GM21737 (cell line): ENCODE results near the gene GALP.
"Not testable (repeated sequence)": the region's sequence is repeated elsewhere in the genome, so short reads cannot be mapped to it uniquely, and the experiment has no call there.

ENCODE experiments used
- ATAC-seq: cut with Tn5 transposase; IDR thresholded peaks from one replicate; pipeline ENCODE4 v1.9.1; 2021; ENCODE audit warnings: mild to moderate bottlenecking, moderate library complexity; ENCODE audit not compliant: unreplicated experiment

Gene GALP

GRCh38 chr19:56175861-56176307 lies at the start of gene GALP:
TSS of gene GALP (plus strand) at chr19:56176008. CDS start at chr19:56177109, 1,101 bp downstream.
- not testable (repeated sequence) for ATAC-seq

GRCh38 chr19:56126983-56127780 lies 48.6 kb upstream of the GALP start:
- ATAC-seq: no peak

GRCh38 chr19:56130006-56130405 lies 45.8 kb upstream of the GALP start:
- no peak for ATAC-seq

- ATAC-seq: no peak
Observed at GRCh38 chr19:56131651-56132050, 44.2 kb upstream of the GALP start.

- ATAC-seq: no peak
Observed at GRCh38 chr19:56132316-56132822, 43.4 kb upstream of the GALP start.

GRCh38 chr19:56133858-56134653 lies 41.8 kb upstream of the GALP start:
- ATAC-seq: no peak

- ATAC-seq: no peak
Observed at GRCh38 chr19:56134654-56134921, 41.2 kb upstream of the GALP start.

- ATAC-seq: no peak
Observed at GRCh38 chr19:56136362-56136761, 39.4 kb upstream of the GALP start.

GRCh38 chr19:56137405-56137804 lies 38.4 kb upstream of the GALP start:
- ATAC-seq: no peak

- ATAC-seq: no peak
Observed at GRCh38 chr19:56138069-56138468, 37.7 kb upstream of the GALP start.

GRCh38 chr19:56139847-56140582 lies 35.8 kb upstream of the GALP start:
- ATAC-seq: no peak

GRCh38 chr19:56140583-56141416 lies 35.0 kb upstream of the GALP start, which contains the start of gene ZNF444:
TSS of gene ZNF444 (plus strand) at chr19:56141287. CDS start at chr19:56146912, 5,625 bp downstream.
- ATAC-seq: peak; percentile 88

GRCh38 chr19:56141417-56141993 lies 34.3 kb upstream of the GALP start:
- no peak for ATAC-seq

GRCh38 chr19:56142087-56142787 lies 33.6 kb upstream of the GALP start:
- no peak for ATAC-seq

GRCh38 chr19:56142897-56143434 lies 32.8 kb upstream of the GALP start:
- no peak for ATAC-seq

GRCh38 chr19:56144376-56144775 lies 31.4 kb upstream of the GALP start:
- ATAC-seq: no peak

- ATAC-seq: no peak
Observed at GRCh38 chr19:56144831-56145230, 31.0 kb upstream of the GALP start.

GRCh38 chr19:56145698-56146097 lies 30.1 kb upstream of the GALP start:
- no peak for ATAC-seq

GRCh38 chr19:56146904-56147303 lies 28.9 kb upstream of the GALP start:
- no peak for ATAC-seq
